GM18951 (cell line): ENCODE data around the gene SNTG2.

ENCODE experiments used
- POLR2A ChIP-seq: IDR thresholded peaks from 4 replicates; pipeline ENCODE4 v1.6.1; 2011; ENCODE audit warnings: mild to moderate bottlenecking; ENCODE audit not compliant: insufficient read length, insufficient read depth; ENCODE audit errors: extremely low read depth
- in situ Hi-C: fragments of 300-500 bp; cut with MboI; formaldehyde crosslinking; loops from one replicate; pipeline ENCODE4 v1.12.0; 2022; ENCODE audit warnings: low sequenced_read_pairs, mixed read lengths, inconsistent platforms; ENCODE audit not compliant: unreplicated experiment

SNTG2 gene

DNA sequence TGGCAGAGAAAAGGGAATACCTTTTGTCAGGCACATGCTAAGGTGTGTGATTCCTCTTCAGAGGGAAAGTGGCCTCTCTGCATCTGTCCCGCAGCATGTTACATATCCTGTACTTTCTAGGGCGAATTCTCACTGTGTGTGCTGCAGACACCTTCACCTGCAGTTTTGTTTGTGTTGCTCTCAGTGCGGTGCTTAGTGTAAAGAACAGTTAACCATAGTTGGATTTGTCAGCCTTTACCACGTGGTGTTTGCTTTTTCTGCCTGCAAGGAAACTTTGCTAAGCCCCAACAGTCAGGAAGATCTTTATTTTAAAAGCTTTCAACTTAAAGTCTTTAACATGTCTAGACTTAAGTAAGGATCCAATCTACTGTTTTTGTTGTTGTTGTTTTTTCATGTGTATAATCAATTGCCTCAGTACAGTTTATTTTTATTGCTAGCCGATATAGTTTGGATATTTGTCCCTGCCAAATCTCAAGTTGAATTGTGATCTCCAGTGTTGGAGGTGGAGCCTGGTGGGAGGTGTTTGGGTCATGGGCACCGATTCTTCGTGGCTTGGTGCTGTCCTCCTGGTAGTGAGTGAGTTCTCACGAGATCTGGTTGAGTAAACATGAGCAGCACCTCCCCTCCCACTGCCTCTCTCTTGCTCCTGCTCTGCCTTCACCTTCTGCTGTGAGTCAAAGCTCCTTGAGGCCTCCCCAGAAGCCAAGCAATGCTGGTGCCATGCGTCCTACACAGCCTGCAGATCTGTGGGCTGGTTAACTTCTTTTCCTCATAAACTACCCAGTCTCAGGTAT, 90.6 kb downstream of the SNTG2 start:
- in situ Hi-C loops, result no loop called here
- no peak for TF ChIP-seq POLR2A

DNA sequence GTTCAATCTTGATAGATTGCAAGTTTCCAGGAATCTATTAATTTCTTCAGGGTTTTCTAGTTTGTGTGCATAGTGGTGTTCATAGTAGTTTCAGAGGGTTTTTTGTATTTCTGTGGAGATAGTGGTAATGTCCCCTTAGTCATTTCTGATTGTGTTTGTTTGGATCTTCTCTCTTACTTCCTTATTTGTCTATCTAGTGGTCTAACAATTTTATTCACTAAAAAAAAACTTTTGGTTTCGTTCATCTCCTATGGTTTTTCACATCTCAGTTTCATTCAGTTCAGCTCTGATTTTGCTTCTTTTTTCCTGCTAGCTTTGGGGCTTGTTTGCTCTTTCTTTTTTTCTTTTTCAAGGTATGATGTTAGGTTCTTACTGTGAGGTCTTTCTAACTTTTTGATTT, 94.5 kb downstream of the SNTG2 start:
- TF ChIP-seq POLR2A, result no peak
- in situ Hi-C loops, result no loop called here

DNA sequence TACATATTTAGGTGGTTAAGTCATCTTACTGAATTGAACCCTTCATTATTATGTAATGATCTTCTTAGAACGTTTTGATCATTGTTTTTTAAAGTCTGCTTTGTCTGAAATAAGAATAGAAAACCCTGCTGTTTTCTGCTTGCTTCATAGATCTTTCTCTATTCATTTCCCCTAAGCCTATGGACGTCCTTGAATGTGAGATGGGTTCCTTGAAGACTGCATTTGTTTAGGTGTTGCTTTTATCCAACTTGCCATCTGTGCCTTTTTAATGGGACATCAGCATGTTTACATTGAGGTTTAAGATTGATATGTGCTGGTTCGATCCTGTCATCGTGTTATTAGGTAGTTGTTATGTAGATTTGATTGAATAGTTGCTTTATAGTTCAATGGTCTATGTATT, 95.4 kb downstream of the SNTG2 start:
- in situ Hi-C loops, result no loop called here
- TF ChIP-seq POLR2A, result no peak

DNA sequence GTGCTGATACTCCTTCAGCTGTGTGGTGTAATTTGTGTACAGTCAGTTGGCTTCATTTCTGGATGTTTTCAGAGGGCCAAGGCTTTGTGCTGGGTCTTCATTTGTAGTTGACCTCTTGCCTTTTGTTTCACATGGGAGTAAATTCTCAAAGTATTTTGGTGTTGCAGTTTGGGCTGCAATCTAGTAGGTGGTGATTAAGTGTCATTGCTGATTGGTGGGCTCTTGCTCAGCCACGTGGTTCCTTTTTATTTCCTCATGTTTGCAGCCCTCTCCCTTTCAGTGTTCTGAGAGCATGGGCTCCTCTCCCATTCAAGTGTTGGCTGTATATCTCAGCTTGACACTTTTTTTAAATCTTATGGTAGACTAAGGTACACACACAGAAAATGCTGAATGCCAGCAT, 96.8 kb downstream of the SNTG2 start:
- TF ChIP-seq POLR2A, result no peak
- in situ Hi-C loops, result no loop called here

DNA sequence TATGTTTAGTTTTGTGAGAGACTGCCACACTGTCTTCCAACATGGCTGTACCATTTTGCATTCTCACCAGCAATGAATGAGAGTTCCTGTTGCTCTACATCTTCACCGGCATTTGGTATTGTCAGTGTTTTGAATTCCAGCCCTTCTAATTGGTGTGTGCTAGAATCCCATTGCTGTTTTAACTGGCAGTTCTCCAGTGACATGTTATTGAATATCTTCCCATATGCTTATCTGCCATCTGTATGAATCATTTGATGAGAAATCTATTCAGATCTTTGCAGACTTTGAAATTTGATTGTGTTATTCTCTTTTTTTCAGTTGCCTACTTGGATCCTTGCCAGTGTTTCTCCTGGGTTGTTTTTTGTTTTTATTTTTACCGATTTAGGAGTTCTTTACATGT, 99.0 kb downstream of the SNTG2 start:
- in situ Hi-C loops, result no loop called here
- TF ChIP-seq POLR2A, result no peak

DNA sequence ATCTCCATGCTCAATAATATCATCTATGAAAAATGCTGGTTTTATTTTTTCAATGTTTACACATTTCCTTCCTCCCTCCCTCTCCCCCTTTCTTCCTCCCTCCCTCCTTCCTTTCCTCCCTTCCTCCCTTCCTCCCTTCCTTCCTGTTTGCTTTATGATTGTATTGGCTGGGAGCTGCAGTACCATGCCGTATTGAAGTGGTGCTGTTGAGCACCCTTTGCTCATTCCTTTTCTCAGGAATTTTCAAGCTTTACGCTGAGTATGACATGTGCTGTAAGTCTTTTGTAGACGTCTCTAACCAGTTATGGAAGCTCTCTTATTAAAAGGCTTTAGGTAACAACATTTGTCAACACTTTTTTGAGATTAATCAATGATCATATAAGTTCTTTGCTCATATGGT, 100.4 kb downstream of the SNTG2 start:
- no peak for TF ChIP-seq POLR2A
- in situ Hi-C loops, result no loop called here

DNA sequence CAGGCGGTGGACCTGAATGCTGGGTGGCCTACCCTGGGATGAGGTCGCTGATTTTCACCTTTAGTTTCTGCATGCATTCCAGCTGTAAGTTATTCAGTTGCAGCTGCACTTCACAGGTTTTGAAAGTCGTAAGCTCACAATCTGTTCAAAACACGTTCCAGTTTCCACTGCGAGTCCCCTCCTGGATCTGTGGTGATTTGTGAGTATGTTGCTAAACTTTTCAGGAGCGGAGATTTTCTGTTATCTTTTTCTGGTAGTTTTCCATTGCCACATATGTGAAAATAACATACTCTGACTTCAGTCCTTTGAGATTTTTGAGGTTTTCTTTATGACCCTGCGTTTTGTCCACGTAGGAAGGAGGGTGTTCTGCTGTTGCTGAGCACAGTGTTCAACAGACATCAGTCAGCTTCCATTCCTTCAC, 102.1 kb downstream of the SNTG2 start:
- in situ Hi-C loops, result no loop called here
- TF ChIP-seq POLR2A, result no peak

DNA sequence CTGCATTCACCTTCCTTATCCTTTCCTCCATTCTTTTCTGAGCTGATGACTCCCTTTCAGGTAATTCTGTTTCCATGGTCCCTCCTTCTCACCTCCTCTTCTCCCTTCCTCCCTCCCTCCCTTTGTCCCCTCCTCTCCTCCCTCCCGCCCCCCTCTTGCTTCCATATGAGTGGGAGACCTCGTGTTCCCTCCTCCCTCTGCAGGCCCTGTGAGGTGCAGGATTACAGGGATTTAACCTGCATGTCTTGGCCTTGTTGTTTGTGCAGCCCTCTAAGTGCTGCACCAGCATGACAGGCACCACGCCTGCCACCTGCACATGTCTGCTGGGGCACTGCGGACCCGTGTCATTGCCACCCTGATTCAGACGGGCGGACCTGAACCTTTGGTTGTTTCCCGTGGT, 103.1 kb downstream of the SNTG2 start:
- TF ChIP-seq POLR2A, result no peak
- in situ Hi-C loops, result no loop called here

DNA sequence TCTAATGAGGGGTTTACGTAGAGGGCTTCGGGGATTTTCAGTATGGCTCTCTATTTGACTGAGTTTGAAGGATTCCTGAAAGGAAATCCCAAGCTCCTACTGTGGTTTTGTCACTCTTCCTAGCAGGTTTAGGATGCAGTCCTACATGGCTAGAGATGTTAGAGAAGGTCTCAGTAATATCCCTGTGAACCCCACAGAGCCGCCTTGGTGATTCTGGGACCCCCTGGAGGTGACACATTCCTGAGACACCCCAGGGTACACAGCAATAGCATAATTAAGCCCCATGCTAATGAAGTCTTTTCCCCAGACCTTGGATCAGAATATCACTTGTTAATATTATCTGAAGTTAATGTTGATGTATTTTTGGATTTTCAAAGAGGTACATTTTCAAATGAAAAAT, 103.8 kb downstream of the SNTG2 start:
- no peak for TF ChIP-seq POLR2A
- in situ Hi-C loops, result no loop called here

DNA sequence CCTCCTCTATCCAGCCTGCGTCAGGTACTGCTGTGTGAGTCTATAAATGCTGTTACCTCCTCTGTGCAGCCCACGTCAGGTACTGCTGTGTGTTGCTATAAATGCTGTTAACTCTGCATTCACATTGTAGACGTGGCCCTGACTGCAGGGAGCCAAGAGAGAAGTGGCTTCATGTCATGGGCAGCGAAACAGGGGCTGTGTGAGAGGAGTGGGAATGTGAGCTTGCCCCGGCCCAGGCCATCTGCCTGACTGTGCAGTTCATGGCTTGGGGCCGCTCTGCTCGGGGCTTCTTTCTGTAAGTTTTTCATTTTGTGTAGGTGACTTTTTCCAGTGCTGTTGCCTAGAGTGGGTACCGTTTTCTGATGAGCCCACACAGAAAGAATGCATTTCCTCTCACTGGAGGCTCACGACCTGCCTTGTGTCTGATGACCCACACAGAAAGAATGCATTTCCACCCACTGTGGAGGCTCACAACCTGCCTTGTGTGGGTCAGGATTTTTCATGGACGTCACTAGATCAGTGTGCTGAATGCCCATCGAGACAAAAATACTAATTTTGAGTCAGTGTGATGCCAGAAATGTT, 104.5 kb downstream of the SNTG2 start:
- in situ Hi-C loops, result no loop called here
- no peak for TF ChIP-seq POLR2A

DNA sequence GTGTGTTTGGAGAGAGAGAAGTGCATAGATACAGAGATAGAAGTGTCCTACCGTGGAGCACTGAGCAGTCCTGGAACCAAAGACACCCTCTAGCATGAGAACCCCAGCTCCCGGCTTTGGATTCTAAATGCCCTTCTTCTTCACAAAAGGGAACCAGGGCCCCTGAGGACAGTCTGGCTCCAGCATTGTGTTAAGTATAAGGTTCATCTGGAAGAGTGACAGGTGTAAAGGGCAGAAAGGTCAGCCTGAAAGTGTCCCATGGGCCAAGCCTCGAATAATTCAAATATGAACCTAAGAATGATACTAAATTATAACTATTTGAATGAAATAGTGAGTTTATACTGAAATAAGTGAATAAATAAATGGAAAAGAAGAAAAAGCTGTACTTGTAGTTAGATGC, 109.7 kb downstream of the SNTG2 start:
- in situ Hi-C loops, result no loop called here
- no peak for TF ChIP-seq POLR2A

DNA sequence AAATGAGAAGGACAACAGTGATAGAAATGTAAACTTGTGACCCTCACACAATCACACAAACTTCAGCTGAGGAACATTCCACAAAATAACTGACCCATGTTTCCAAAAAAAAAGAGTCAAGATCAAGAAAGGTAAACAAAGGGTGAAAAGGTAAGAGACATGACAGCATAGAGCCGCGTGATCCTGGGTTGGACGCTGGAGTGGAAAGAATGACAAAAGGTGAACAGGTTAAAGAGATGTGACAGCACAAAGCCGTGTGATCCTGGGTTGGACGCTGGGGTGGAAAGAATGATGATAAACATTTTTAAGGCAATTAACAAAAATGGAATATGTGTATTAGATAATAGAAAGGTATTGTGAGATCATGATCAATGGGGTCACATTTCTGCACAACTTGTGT, 110.3 kb downstream of the SNTG2 start:
- TF ChIP-seq POLR2A, result no peak
- in situ Hi-C loops, result no loop called here

DNA sequence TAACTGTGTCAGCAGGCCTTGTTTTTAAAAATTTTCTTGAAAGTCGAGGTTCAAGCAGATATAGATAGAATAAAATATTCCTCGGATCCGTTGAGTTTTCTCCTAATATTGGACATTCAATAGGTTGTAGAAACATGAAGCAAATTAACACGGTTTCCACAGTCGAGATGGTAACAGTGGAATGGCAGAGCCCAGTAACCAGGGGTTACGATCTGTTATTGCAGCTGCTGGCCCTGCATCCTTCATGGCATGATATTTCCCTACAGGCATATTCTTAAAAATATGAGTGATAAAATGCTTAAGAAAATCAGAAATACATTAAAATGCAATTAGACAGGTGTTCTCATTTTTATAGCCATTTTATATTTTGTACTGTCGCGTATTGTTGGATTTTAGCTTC, 117.6 kb downstream of the SNTG2 start:
- in situ Hi-C loops, result no loop called here

DNA sequence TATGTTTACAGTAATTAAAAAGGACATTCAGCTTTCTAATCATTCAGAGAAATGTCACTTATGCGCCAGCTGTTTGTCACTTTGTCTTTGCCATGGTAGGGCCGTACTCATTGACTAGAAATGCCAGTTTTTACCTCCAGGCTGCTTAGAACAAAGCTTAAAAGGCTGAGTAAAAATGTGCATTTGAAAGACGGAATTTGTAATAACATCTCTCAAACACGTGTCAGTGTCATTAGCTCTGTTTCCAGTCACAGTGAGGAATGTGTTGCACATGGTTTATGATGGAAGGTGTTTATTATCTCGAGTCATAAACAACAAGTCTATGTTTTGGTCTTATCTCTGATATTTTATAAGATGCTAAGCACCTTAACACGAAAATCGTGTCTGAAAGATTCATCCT, 118.2 kb downstream of the SNTG2 start:
- in situ Hi-C loops, result no loop called here
- TF ChIP-seq POLR2A, result no peak

More for the DNA sequence above, 117.6 kb downstream of the SNTG2 start:
- no peak for TF ChIP-seq POLR2A
